OCI-LY3 (cell line): ENCODE data around the gene AKAP6.

ENCODE experiments used
- H2AFZ ChIP-seq: fragments of 200-600, 300-600 bp; shearing (Covaris generic); 2 replicates; pipeline ENCODE4 v1.6.0; 2014; ENCODE audit warnings: antibody characterized with exemption, low read depth, low read length
- H3K27ac ChIP-seq: fragments of 200-600, 300-600 bp; sonication (generic); 2 replicates; pipeline ENCODE4 v1.5.1; 2014; ENCODE audit warnings: mild to moderate bottlenecking, low read length, moderate library complexity, mixed read lengths
- H3K27me3 ChIP-seq: fragments of 200-600, 300-600 bp; sonication (generic); 2 replicates; pipeline ENCODE4 v1.6.1; 2014; ENCODE audit warnings: low read depth, low read length, mixed read lengths
- H3K36me3 ChIP-seq: fragments of 200-600, 300-600 bp; sonication (generic); replicated peaks from 2 replicates; pipeline ENCODE3; 2014; ENCODE audit warnings: low read depth, low read length, mixed read lengths
- H3K4me1 ChIP-seq: fragments of 300-600, 200-600 bp; sonication (generic); 2 replicates; pipeline ENCODE4 v1.6.1; 2014; ENCODE audit warnings: low read length, mixed read lengths
- H3K4me2 ChIP-seq: fragments of 200-600, 300-600 bp; sonication (generic); 2 replicates; pipeline ENCODE4 v1.6.1; 2014; ENCODE audit warnings: low read length, mixed read lengths
- H3K4me3 ChIP-seq: fragments of 300-600, 200-600 bp; sonication (generic); 2 replicates; pipeline ENCODE4 v1.5.1; 2014; ENCODE audit warnings: antibody characterized with exemption, mild to moderate bottlenecking, low read length, moderate library complexity
- H3K79me2 ChIP-seq: fragments of 300-600, 200-600 bp; shearing (Covaris generic); 2 replicates; pipeline ENCODE4 v1.6.1; 2014; ENCODE audit warnings: mild to moderate bottlenecking, low read length, mixed read lengths
- H3K9ac ChIP-seq: fragments of 300-600, 200-600 bp; shearing (Covaris generic); 2 replicates; pipeline ENCODE4 v1.6.0; 2014; ENCODE audit warnings: mild to moderate bottlenecking, low read length, moderate library complexity
- H3K9me3 ChIP-seq: fragments of 200-600, 300-600 bp; shearing (Covaris generic); 2 replicates; pipeline ENCODE4 v1.6.1; 2014; ENCODE audit warnings: low read length, mixed read lengths; ENCODE audit not compliant: insufficient read depth
- H4K20me1 ChIP-seq: fragments of 200-600, 300-600 bp; sonication (generic); 2 replicates; pipeline ENCODE4 v1.6.1; 2016; ENCODE audit warnings: low read length, mixed read lengths; ENCODE audit not compliant: insufficient read depth
- EZH2phosphoT487 ChIP-seq: fragments of 200-600 bp; shearing (Covaris generic); IDR thresholded peaks from 2 replicates; pipeline ENCODE4 v1.6.1; 2018; ENCODE audit warnings: antibody characterized with exemption, mixed run types, low read depth
- TF ChIP-seq, protein P1 (sequence below): fragments of 200-600, 300-600 bp; sonication (generic); IDR thresholded peaks from 2 replicates; pipeline ENCODE4 v1.5.1; 2014; ENCODE audit warnings: antibody characterized with exemption, low read length, low read depth

Gene AKAP6

DNA sequence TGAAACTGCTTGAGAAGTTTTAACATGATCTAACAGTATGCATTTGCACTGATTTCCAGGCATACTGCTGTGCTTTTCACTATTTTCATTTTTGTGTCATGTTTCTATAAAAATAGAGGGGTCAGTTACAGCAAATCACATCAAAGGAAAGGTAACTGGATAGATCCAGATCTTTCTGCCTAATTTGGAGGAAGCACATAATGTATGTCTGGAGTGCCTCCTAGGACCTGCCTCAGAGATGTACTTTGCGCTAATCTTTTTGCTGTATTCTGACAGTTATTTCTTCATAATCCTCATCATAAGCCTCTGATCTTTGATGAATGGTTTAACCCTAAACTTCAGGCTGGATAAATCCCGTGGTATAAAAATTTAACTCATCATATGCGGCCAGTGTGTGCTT, 498.4 kb downstream of the AKAP6 start:
- no peaks in the 10 kb centered on the region for H3K79me2 ChIP-seq
- H2AFZ ChIP-seq = no peak overlapping the region
- H3K9ac ChIP-seq = no peak overlapping the region
- no peaks in the 10 kb centered on the region for H3K27me3 ChIP-seq
- no peak overlapping the region for H3K4me2 ChIP-seq
- H4K20me1 ChIP-seq = no peaks in the 10 kb centered on the region
- TF ChIP-seq EZH2phosphoT487 = no peak
- TF ChIP-seq, protein P1, sequence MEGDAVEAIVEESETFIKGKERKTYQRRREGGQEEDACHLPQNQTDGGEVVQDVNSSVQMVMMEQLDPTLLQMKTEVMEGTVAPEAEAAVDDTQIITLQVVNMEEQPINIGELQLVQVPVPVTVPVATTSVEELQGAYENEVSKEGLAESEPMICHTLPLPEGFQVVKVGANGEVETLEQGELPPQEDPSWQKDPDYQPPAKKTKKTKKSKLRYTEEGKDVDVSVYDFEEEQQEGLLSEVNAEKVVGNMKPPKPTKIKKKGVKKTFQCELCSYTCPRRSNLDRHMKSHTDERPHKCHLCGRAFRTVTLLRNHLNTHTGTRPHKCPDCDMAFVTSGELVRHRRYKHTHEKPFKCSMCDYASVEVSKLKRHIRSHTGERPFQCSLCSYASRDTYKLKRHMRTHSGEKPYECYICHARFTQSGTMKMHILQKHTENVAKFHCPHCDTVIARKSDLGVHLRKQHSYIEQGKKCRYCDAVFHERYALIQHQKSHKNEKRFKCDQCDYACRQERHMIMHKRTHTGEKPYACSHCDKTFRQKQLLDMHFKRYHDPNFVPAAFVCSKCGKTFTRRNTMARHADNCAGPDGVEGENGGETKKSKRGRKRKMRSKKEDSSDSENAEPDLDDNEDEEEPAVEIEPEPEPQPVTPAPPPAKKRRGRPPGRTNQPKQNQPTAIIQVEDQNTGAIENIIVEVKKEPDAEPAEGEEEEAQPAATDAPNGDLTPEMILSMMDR = no peak
- H3K9me3 ChIP-seq = no peaks in the 10 kb centered on the region
- H3K27ac ChIP-seq = no peak overlapping the region
- no peaks in the 10 kb centered on the region for H3K4me1 ChIP-seq
- H3K36me3 ChIP-seq = no peaks in the 10 kb centered on the region
- H3K4me3 ChIP-seq = no peak overlapping the region

DNA sequence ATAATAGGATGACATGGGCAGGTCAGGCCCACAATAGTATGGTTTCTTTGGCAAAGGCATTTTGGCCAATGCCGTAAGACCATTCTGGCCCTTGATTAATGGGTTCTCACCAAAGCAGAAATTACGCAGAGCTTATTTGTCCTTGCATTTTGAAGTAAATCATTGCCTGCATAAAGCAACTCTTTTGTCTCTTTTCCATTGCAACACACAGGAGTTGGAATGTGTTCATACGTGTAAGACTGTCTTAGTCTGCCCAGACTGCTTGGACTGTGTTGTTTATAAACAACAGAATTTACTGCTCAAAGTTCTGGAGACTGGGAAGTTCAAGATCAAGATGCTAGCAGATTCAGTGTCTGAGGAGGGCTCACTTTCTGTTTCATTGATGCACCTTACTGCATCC, 506.8 kb downstream of the AKAP6 start:
- Histone ChIP-seq H2AFZ (no peak overlapping the region), H3K27ac (no peak overlapping the region), H3K4me2 (no peak overlapping the region), H4K20me1 (no peaks in the 10 kb centered on the region), H3K9me3 (no peaks in the 10 kb centered on the region), H3K4me3 (no peak overlapping the region), H3K27me3 (no peaks in the 10 kb centered on the region), H3K36me3 (no peaks in the 10 kb centered on the region), H3K4me1 (no peaks in the 10 kb centered on the region), H3K9ac (no peak overlapping the region), H3K79me2 (no peaks in the 10 kb centered on the region)
- no peak for TF ChIP-seq EZH2phosphoT487
- TF ChIP-seq, protein P1 = no peak

DNA sequence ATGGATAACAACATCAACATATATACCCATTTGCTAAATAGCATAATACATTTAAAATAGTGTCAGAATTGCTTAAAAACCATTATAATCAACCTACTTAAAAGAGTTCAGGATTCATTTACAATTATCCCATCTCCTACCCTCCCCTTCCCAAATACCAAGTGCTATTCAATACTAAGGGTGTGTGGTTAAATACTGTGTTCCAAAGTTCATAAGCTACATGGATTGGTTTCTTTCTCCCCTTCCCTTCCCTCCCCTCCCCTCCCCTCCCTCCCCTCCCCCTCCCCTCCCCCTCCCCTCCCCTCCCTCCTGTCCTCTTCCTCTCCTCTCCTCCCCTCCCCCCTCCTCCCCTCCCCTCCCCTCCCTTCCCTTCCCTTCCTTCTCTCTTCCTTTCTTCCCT, 512.6 kb downstream of the AKAP6 start:
- H3K36me3 ChIP-seq = no peaks in the 10 kb centered on the region

DNA sequence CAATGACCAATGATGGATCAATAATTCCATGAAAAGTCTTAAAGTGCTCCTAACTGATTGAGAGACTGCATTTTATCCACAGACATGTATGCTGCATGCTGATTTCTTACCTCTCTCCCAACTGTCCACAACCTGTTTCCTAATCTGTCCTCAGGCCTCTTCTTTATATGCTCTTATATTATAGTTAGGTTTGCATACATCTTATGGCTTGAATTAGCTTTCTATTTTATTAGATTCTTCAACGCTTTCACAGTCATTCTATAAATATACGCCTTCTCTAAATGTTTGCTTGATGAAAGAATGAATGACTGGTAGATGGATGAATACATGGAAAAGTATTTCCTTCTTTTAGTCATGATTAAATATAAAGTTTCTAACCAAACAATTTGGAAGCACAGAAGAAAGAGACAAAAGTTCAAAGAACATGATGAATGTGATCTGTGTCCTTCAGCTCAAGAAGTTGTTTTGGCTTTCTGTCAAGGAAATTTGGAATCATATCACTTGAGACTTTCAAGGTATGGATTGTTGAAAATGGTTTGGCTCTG, 517.8 kb downstream of the AKAP6 start:
- Histone ChIP-seq H3K9ac (no peak overlapping the region), H2AFZ (no peak overlapping the region), H3K27ac (no peak overlapping the region), H3K27me3 (no peaks in the 10 kb centered on the region), H3K4me1 (no peaks in the 10 kb centered on the region), H3K9me3 (no peaks in the 10 kb centered on the region), H3K4me2 (no peak overlapping the region), H3K4me3 (no peak overlapping the region), H4K20me1 (no peaks in the 10 kb centered on the region), H3K79me2 (no peaks in the 10 kb centered on the region), H3K36me3 (no peaks in the 10 kb centered on the region)
- no peak for TF ChIP-seq EZH2phosphoT487
- TF ChIP-seq, protein P1 = no peak

More for the DNA sequence above, 512.6 kb downstream of the AKAP6 start:
- H2AFZ ChIP-seq = no peak overlapping the region
- no peak overlapping the region for H3K4me3 ChIP-seq
- H3K27me3 ChIP-seq = no peaks in the 10 kb centered on the region
- no peak overlapping the region for H3K4me2 ChIP-seq
- H3K4me1 ChIP-seq = no peaks in the 10 kb centered on the region
- TF ChIP-seq, protein P1 = no peak
- no peak for TF ChIP-seq EZH2phosphoT487
- no peak overlapping the region for H3K27ac ChIP-seq
- H3K79me2 ChIP-seq = no peaks in the 10 kb centered on the region
- no peaks in the 10 kb centered on the region for H3K9me3 ChIP-seq
- H3K9ac ChIP-seq = no peak overlapping the region
- H4K20me1 ChIP-seq = no peaks in the 10 kb centered on the region
